ENCODE measurements around the gene CEP70.

- no peak for TF ChIP-seq CTCF (IDR thresholded peaks at IDR 0.05)
- no peak for TF ChIP-seq EP300 (IDR thresholded peaks at IDR 0.05)
Measured at GRCh38 chr3:138542977-138543376, 51.1 kb downstream of the CEP70 start.
